ENCODE data around the gene CHD8.

Gene CHD8

DNA sequence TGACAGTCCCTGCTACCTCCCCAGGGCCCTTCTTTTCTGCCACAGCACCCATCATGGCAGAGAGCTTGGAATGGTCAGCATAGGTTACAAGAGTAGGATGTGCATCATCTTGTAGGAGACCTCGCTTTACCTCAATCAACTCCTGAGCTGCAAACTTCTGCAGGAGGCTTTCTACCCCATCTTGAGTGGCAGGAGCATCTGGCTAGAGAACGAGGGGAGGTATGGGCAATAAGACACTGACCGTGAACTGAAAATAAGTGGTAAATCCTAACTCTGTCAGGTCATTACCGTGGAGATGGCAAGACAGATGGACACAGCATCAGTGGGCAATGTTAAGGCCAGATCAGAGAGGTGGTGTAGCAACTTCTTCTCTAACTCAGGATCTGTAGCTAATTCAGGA lies 47.5 kb upstream of the CHD8 start:
- peaks cover 6% of the 10 kb centered on the region; the same call in 1 of the 2 replicates for H3K4me1 ChIP-seq (ENCODE audit: low read length)
- H3K9ac ChIP-seq (ENCODE audit: low read length) = no peak overlapping the region
- no peaks in the 10 kb centered on the region for H3K9me3 ChIP-seq (replicated peaks; ENCODE audit: insufficient read depth, low read length)
- H3K4me2 ChIP-seq (ENCODE audit: low read depth, low read length) = no peak overlapping the region
- H3K27me3 ChIP-seq (replicated peaks; ENCODE audit: insufficient read depth, low read length) = no peaks in the 10 kb centered on the region
- no peak overlapping the region for H3K27ac ChIP-seq (ENCODE audit: low read length)
- DNase-seq = no peak
- no peak overlapping the region for H2AFZ ChIP-seq (ENCODE audit: low read length)
- H3K36me3 ChIP-seq (replicated peaks; ENCODE audit: insufficient read depth, low read length) = no peaks in the 10 kb centered on the region
- no peaks in the 10 kb centered on the region for H4K20me1 ChIP-seq (ENCODE audit: insufficient read depth, low read length)
- peaks cover 14% of the 10 kb centered on the region; the same call in 1 of the 2 replicates for H3F3A ChIP-seq (ENCODE audit: insufficient read depth, low read length)
- H3K4me3 ChIP-seq (ENCODE audit: low read length) = no peak overlapping the region
- peaks cover 17% of the 10 kb centered on the region for H3K79me2 ChIP-seq (ENCODE audit: low read length)
- TF ChIP-seq CTCF (IDR thresholded peaks at IDR 0.05; ENCODE audit: low read length) = no peak
- no peak for TF ChIP-seq EZH2phosphoT487 (IDR thresholded peaks at IDR 0.05; ENCODE audit: low read length)
- no peak for TF ChIP-seq EZH2 (optimal IDR thresholded peaks at IDR 0.05; ENCODE audit: low read depth, low read length)
- H3K9me2 ChIP-seq (replicated peaks; ENCODE audit: insufficient read depth, low read length) = no peaks in the 10 kb centered on the region

DNA sequence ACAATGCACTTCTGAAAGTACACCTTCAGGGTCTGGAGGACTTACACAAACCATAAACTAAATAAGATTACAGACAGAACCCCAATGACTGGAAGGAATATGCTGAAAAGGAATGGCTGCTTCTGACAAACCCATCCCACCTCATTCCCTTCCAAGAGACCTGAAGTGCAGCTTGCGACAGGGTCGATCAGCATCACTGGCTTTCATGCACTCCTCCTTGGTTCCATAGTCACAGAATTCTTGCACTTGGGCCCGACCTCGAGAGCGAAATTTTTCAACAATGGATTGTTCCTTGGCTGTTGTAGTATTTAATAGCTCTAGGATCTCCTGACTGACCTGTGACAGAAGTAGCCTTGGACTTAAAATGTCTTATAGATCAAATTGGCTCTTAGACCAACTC lies 45.6 kb upstream of the CHD8 start:
- Histone ChIP-seq H3F3A (ENCODE audit: insufficient read depth, low read length) (peaks cover 14% of the 10 kb centered on the region; the same call in 1 of the 2 replicates), H3K79me2 (ENCODE audit: low read length) (peaks cover 3% of the 10 kb centered on the region), H3K36me3 (replicated peaks; ENCODE audit: insufficient read depth, low read length) (no peaks in the 10 kb centered on the region), H3K4me1 (ENCODE audit: low read length) (peaks cover 6% of the 10 kb centered on the region; the same call in 1 of the 2 replicates), H3K27ac (ENCODE audit: low read length) (no peak overlapping the region), H3K27me3 (replicated peaks; ENCODE audit: insufficient read depth, low read length) (no peaks in the 10 kb centered on the region), H3K4me2 (ENCODE audit: low read depth, low read length) (no peak overlapping the region), H3K9ac (ENCODE audit: low read length) (no peak overlapping the region), H4K20me1 (ENCODE audit: insufficient read depth, low read length) (no peaks in the 10 kb centered on the region), H3K4me3 (ENCODE audit: low read length) (no peak overlapping the region), H3K9me3 (replicated peaks; ENCODE audit: insufficient read depth, low read length) (no peaks in the 10 kb centered on the region), H2AFZ (ENCODE audit: low read length) (no peak overlapping the region), H3K9me2 (replicated peaks; ENCODE audit: insufficient read depth, low read length) (no peaks in the 10 kb centered on the region)
- TF ChIP-seq CTCF (IDR thresholded peaks at IDR 0.05; ENCODE audit: low read length) = no peak
- no peak for TF ChIP-seq EZH2 (optimal IDR thresholded peaks at IDR 0.05; ENCODE audit: low read depth, low read length)
- no peak for DNase-seq

- Histone ChIP-seq H3K9me2 (replicated peaks; ENCODE audit: insufficient read depth, low read length) (no peaks in the 10 kb centered on the region), H4K20me1 (ENCODE audit: insufficient read depth, low read length) (no peaks in the 10 kb centered on the region), H3K27ac (ENCODE audit: low read length) (no peak overlapping the region), H3K27me3 (replicated peaks; ENCODE audit: insufficient read depth, low read length) (no peaks in the 10 kb centered on the region), H3K79me2 (ENCODE audit: low read length) (no peaks in the 10 kb centered on the region), H3K36me3 (replicated peaks; ENCODE audit: insufficient read depth, low read length) (no peaks in the 10 kb centered on the region; the same call in 1 of the 2 replicates), H3K4me2 (ENCODE audit: low read depth, low read length) (no peak overlapping the region), H2AFZ (ENCODE audit: low read length) (no peak overlapping the region), H3K9me3 (replicated peaks; ENCODE audit: insufficient read depth, low read length) (no peaks in the 10 kb centered on the region), H3F3A (ENCODE audit: insufficient read depth, low read length) (peaks cover 6% of the 10 kb centered on the region; the same call in 1 of the 2 replicates), H3K9ac (ENCODE audit: low read length) (no peak overlapping the region), H3K4me3 (ENCODE audit: low read length) (no peak overlapping the region), H3K4me1 (ENCODE audit: low read length) (no peaks in the 10 kb centered on the region)
- peak; percentile 34 for TF ChIP-seq CTCF (IDR thresholded peaks at IDR 0.05; ENCODE audit: low read length)
- no peak for TF ChIP-seq EZH2 (optimal IDR thresholded peaks at IDR 0.05; ENCODE audit: low read depth, low read length)
- DNase-seq = peak; percentile 27
Observed at GRCh38 chr14:21498540-21499526, 42.9 kb upstream of the CHD8 start.

All from MM.1S (cell line).